Measurements from ENCODE around the gene NEMP2. TPM values are rescaled to one million over a fixed set of nuclear protein-coding genes. Genes with fewer than 3 reads are reported as not detected.
"Not testable (repeated sequence)": the region's sequence is repeated elsewhere in the genome, so short reads cannot be mapped to it uniquely, and the experiment has no call there.

NEMP2 gene
- total RNA-seq, 2 experiments from 2014 or later: 14.5 to 15.7 TPM

DNA sequence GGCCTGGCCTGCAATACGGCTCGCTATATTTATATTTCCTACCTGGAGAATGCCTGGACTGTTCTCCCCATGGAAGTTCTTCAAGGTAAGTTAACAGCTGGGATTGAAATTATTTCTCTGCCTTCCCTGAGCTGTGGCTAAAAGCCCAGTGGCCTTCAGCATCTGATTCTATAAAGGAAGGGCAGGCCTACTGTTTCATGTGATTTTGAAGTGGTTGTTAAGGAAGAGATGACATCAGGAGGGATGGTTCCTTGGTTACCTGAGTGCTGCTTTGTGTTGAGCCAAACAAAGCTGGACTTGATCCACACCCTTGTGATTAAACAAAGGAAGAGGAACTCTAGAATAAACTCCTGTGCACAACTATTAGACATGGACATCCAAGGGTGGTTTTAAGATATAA, 64.8 kb downstream of the NEMP2 start:
- Mint-ChIP-seq H3K27ac (no peak overlapping the region), H3K9me3 (peaks cover 13% of the 10 kb centered on the region), H3K4me1 (peaks cover 47% of the 10 kb centered on the region), H3K4me3 (no peak overlapping the region), H3K36me3 (peaks cover 66% of the 10 kb centered on the region), H3K27me3 (no peaks in the 10 kb centered on the region)
- DNase-seq: no peak

DNA sequence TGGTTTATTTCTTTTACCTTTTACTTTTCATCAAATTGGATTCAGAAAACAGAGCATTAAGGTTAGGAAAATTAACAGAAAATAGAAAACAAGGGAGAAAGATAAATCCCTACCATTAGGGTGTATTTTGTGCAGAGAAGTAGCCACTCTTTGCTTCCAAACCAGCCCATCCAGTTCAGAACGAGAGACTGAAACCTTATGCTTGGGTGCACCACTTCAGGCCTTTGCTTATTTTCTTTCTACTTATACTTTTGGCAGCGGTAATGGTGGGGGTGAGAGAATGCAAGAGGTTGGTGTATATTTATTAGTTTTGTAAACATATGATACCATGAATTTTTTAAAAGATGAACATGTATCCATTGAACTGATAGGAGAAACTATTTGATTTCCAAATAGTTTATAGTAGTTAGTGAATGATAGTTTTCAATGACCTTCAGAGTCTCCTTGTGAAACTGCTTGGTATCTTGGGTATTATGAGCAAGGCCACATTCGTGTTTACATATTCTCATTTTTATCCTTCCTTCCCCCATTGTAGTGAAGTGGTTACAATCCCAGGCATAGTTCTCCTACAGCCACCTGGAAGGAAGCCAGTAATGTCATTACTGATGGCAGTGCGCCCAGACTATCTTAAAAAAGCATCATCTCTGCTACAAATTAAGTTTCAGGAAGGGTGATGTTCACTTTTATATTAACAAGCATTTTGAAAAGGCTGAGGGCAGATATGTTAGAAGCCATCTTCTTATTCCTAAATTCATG, 65.5 kb downstream of the NEMP2 start:
- no peak overlapping the region for H3K4me3 Mint-ChIP-seq
- peaks cover 67% of the 10 kb centered on the region for H3K36me3 Mint-ChIP-seq
- DNase-seq: no peak
- peaks cover 55% of the 10 kb centered on the region for H3K4me1 Mint-ChIP-seq
- H3K27ac Mint-ChIP-seq: no peak overlapping the region
- peaks cover 13% of the 10 kb centered on the region for H3K9me3 Mint-ChIP-seq
- no peaks in the 10 kb centered on the region for H3K27me3 Mint-ChIP-seq

DNA sequence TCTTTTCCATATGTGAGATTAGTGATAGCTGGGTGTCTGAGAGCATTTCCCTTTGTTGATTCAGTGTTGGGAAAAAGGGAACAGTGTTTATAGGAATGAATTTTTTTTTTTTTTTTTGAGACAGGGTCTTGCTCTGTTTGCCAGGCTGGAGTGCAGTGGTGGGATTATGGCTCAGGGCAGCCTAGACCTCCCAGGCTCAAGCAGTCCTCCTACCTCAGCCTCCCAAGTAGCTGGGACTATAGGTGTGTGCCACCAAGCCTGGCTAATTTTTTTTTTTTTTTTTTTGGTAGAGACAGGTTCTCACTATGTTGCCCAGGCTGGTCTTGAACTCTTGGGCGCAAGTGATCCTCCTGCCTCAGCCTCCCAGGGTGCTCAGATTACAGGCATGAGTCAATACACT, 66.2 kb downstream of the NEMP2 start:
- DNase-seq, H3K9me3 Mint-ChIP-seq, H3K27me3 Mint-ChIP-seq, H3K4me3 Mint-ChIP-seq: not testable (repeated sequence)
- Mint-ChIP-seq H3K4me1 (peaks cover 56% of the 10 kb centered on the region), H3K27ac (peak overlapping the region; percentile 1), H3K36me3 (peaks cover 62% of the 10 kb centered on the region)

DNA sequence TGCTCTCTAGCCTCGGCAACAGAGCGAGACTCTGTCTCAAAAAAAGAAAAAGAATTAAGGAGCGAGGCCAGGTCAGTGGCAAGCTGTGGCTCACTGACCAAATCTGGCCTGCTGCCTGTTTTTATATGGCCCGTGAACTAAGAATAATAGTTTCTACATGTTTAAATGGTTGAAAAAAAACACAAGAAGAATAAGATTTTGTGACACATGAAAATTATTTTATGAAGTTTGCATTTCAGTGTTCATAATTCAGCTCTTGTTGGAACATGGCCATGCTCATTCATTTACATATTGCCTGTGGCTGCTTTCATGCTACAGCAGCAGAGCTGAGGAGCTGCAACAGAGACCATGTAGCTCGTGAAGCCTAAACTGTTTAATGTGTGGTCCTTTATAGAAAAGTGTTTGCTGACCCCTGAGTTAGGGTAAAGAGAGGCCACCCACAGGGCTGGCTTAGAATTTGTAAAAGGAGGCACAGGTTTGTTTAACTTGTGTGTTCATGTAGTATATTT, 66.9 kb downstream of the NEMP2 start:
- Mint-ChIP-seq H3K9me3 (peaks cover 4% of the 10 kb centered on the region), H3K4me3 (no peak overlapping the region), H3K4me1 (peaks cover 56% of the 10 kb centered on the region), H3K27ac (no peak overlapping the region), H3K27me3 (no peaks in the 10 kb centered on the region), H3K36me3 (peaks cover 56% of the 10 kb centered on the region)
- no peak for DNase-seq

DNA sequence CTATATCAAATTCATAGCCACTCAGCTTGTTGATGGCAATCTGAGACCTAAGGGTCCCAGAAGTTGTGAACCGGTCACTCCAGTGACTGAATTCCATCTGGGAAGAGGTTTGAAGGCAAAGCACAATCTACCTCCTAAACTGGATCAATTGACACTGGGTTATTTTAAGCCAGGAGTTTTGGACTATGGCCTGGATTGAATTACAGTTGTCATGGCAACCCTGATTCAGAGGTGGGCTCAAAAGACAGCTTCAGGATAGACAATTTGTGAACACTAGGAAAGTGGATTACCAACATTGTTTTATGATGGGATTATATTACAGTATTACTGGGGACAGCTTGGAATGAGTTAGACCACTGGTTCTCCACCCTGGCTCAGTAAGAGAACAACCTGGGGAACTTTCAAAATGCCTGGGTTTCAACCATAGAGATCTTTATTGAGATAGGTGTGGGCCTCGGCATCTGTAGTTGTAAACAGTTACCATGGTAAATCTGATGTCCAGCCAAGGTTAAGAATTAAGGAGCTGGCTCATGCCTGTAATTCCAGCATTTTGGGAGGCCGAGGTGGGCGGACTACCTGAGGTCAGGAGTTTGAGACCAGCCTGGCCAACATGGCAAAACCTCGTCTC, 67.6 kb downstream of the NEMP2 start:
- no peak overlapping the region for H3K27ac Mint-ChIP-seq
- peaks cover 52% of the 10 kb centered on the region for H3K36me3 Mint-ChIP-seq
- no peak for DNase-seq
- peaks cover 59% of the 10 kb centered on the region for H3K4me1 Mint-ChIP-seq
- no peaks in the 10 kb centered on the region for H3K27me3 Mint-ChIP-seq
- no peaks in the 10 kb centered on the region for H3K9me3 Mint-ChIP-seq
- no peak overlapping the region for H3K4me3 Mint-ChIP-seq

DNA sequence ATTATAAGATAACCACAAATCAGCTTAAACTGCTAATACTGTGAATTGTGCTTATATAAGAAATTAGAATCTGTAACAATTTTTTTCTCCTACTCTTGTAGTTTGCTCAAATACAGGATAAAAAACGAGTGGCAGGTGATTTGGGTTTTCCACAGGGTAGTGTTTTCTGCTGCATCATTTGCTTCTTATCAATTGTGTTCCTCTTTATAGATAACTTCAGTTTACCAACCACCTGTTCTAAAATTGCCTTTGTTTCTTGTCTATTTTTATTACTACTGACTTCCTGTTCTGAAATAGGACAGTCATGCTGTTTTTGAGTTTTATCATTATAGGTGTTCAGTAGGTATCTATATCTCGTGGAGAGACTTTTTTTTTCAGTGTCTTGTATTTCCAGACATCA, 69.5 kb downstream of the NEMP2 start:
- H3K4me1 Mint-ChIP-seq: peaks cover 65% of the 10 kb centered on the region
- DNase-seq: no peak
- H3K27ac Mint-ChIP-seq: peak overlapping the region; percentile 25
- H3K4me3 Mint-ChIP-seq: no peak overlapping the region
- H3K9me3 Mint-ChIP-seq: no peaks in the 10 kb centered on the region
- peaks cover 41% of the 10 kb centered on the region for H3K36me3 Mint-ChIP-seq
- H3K27me3 Mint-ChIP-seq: no peaks in the 10 kb centered on the region

DNA sequence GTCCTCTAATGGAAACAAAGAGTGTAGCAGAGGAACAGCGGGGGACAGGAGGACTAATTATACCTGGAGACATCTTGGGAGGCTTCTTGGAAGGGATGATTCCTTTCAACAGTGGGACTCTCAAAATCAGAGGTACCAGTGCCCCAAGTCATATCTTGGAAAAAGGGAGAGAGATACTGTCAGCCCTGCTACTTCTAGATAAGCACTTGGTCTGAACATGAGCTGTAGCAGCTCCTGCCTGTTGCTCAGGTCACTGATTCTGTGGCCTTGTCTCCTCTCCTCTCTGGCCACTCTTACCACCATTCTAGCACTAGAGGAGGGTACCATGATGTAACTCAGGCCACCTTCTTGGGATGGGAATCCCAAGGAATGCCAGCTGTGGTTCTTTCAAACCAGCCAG, 71.9 kb downstream of the NEMP2 start:
- Mint-ChIP-seq H3K4me3 (no peak overlapping the region), H3K9me3 (no peaks in the 10 kb centered on the region), H3K27ac (no peak overlapping the region), H3K27me3 (no peaks in the 10 kb centered on the region), H3K36me3 (peaks cover 34% of the 10 kb centered on the region), H3K4me1 (peaks cover 55% of the 10 kb centered on the region)
- DNase-seq: no peak

DNA sequence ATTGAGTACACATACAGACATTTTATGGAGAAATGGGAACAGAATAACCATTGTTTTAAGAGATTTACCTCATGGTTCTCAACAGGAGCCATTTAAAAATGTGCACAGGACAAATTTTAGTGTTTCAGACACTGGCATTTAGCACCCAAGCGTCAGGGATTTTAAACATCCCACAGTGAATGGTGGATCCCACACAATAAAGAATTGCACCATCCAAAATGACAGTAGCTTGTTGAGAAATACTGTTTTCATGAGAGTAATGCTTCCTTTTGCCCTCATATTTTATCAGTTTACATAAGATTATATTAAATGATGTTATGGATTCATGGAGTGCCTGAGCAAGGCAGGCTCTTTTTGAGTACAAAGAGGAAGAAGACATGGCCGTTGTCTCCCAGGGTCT, 72.3 kb downstream of the NEMP2 start:
- Mint-ChIP-seq H3K27ac (no peak overlapping the region), H3K9me3 (no peaks in the 10 kb centered on the region), H3K4me1 (peaks cover 52% of the 10 kb centered on the region), H3K27me3 (no peaks in the 10 kb centered on the region), H3K4me3 (no peak overlapping the region), H3K36me3 (peaks cover 35% of the 10 kb centered on the region)
- DNase-seq: no peak

DNA sequence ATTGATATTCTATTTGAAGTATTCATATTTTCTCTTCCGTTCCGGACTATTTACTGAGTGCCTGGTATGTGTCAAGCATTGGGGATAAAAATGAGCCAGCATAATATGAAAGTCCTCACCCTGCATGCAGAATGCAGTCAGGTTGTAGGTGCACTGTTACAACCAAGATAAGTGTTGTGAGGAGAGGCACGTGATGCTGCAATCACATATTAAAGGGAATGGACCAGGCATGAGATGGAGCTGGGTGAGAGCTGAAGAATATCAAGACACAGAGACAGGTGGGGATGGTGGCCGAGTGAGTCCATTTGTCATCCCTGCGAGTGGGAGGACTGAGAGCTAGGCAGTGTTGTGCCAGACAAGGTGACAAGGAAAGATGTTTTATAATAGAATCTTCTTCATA, 74.0 kb downstream of the NEMP2 start:
- H3K27ac Mint-ChIP-seq: no peak overlapping the region
- H3K27me3 Mint-ChIP-seq: no peaks in the 10 kb centered on the region
- H3K9me3 Mint-ChIP-seq: peaks cover 2% of the 10 kb centered on the region
- peaks cover 33% of the 10 kb centered on the region for H3K36me3 Mint-ChIP-seq
- no peak for DNase-seq
- peaks cover 46% of the 10 kb centered on the region for H3K4me1 Mint-ChIP-seq
- no peak overlapping the region for H3K4me3 Mint-ChIP-seq

DNA sequence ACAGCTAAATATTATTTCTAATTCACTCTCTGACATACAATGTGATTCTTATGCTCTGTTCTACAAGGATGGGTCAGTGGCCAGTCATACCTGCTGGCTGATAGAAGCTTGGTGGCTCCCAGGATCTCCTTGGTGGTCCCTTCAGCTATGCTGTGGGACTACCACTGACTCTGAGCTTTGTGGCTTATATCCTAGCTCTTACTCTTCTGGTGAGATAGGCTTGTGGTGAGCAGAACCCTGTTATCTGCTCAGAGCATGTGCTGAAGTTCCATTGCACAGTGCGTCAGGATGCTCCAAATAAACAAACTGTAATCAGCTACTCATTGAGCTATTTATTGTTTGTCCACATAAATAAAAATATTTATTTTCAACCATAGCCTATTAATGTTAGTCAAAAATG, 74.6 kb downstream of the NEMP2 start:
- peaks cover 45% of the 10 kb centered on the region for H3K4me1 Mint-ChIP-seq
- no peak for DNase-seq
- peaks cover 2% of the 10 kb centered on the region for H3K9me3 Mint-ChIP-seq
- H3K27ac Mint-ChIP-seq: no peak overlapping the region
- H3K36me3 Mint-ChIP-seq: peaks cover 35% of the 10 kb centered on the region
- H3K27me3 Mint-ChIP-seq: no peaks in the 10 kb centered on the region
- H3K4me3 Mint-ChIP-seq: no peak overlapping the region

DNA sequence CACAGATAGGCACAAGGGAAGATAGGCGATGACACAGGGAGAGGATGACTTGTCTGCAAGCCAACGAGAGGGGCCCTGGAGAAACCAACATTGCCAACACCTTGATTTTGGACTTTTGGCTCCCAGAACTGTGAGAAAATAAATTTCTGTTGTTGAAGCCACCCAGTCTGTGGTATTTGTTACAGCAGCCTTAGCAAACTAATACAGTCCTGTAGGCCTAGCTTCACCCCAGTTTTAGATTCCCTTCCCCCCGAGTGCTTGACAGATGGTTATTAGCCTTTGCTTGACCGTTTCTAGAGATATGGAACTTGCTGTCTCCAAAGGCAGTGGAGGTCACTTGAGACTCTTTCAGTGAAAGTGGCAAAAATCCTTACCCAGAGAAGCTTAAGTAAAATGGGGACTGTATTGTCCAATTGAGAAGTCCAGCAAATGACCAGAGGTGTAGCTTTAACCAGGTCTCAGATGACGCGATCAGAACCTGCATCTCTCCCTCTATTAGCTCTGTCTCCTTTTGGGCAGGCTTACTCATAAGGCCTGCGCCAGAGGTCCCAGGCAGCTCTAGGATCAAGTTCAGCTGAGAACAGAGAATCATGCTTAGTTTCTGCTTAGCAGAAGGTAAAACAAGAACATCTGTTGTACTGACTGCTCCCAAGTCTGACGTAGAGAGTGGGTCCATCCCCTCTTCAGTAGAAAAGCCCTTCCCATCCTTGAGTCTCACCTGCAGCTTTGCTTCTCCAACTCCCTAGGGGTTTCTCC, 76.0 kb downstream of the NEMP2 start:
- Mint-ChIP-seq H3K27ac (no peak overlapping the region), H3K9me3 (peaks cover 2% of the 10 kb centered on the region), H3K36me3 (peaks cover 38% of the 10 kb centered on the region), H3K4me3 (no peak overlapping the region), H3K27me3 (no peaks in the 10 kb centered on the region), H3K4me1 (peaks cover 40% of the 10 kb centered on the region)
- DNase-seq: no peak

DNA sequence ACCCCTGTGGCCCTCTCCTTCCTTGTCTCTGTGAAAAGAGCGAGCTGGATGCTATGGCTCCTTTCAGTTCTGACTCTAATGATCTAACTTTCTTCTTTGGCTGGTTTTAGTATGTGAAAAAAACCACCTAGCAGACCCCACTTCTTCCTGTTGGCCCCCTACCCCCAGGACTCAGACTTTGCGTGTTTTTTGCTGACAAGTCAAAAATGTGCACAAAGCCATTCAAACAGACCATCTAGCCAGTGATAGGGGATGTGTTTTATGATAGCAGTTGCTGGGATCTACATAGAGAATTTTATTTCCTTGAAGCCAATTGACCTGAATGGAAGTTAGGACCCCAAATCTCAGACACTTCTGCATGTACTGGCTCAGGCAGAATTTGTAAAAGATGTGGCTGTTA, 77.3 kb downstream of the NEMP2 start:
- H3K4me1 Mint-ChIP-seq: peaks cover 46% of the 10 kb centered on the region

DNA sequence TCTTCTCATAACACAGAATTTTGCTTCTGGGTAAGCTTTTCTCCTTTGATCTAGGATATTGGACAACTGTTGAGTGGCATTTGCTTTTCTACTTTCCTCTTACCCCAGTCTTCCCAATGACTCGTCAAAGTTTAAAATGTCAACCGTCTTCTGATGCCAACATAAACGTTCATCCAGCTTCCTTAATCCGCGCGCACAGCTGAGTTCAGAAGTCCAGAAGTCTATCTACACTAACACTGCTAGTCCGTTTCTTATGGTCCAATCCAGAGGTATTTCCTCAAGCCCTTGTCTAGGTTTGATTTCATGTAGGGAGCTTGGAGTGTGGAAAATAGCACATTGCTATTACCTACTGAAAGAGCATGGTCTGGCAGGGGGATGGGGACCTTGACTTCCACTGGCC, 77.7 kb downstream of the NEMP2 start:
- Mint-ChIP-seq H3K36me3 (peaks cover 48% of the 10 kb centered on the region), H3K27ac (no peak overlapping the region), H3K9me3 (peaks cover 3% of the 10 kb centered on the region), H3K4me1 (peaks cover 46% of the 10 kb centered on the region), H3K27me3 (no peaks in the 10 kb centered on the region), H3K4me3 (no peak overlapping the region)
- no peak for DNase-seq

More for the DNA sequence above, 77.3 kb downstream of the NEMP2 start:
- no peak overlapping the region for H3K27ac Mint-ChIP-seq
- H3K27me3 Mint-ChIP-seq: no peaks in the 10 kb centered on the region
- peaks cover 3% of the 10 kb centered on the region for H3K9me3 Mint-ChIP-seq
- no peak overlapping the region for H3K4me3 Mint-ChIP-seq
- H3K36me3 Mint-ChIP-seq: peaks cover 48% of the 10 kb centered on the region
- DNase-seq: no peak

DNA sequence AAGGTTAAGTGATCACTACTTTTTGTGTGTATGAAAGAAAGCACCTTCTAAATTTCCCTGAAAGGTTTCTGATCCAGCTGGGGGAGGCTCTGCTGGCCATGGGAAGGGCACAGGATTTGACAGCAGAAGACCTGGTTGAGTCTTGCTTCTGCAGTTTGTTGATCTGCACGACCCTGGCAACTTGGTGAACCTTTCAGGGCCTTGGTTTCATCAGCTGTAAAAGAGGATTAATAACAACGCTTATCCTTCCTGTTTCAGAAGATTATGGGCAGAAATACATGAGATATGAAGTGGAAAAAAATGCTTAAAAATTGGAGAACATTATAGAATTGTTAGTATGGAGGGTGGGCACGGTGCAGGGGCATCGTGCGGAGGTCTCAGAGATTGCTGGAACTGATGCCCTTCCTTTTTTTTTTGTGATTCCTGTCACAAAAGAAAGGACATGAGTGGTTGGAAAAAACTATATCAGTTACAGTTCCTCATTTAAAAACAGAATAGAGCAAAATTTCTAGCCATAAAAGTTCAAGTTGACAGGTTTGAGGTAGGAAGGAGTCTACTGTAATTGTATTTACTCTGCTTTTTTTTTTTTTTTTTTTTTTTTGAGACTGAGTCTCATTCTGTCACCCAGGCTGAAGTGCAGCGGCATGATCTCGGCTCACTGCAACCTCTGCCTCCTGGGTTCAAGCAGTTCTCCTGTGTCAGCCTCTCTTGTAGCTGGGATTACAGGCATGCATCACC, 79.0 kb downstream of the NEMP2 start:
- DNase-seq: no peak
- Mint-ChIP-seq H3K36me3 (peaks cover 51% of the 10 kb centered on the region), H3K4me3 (no peak overlapping the region), H3K9me3 (peaks cover 3% of the 10 kb centered on the region), H3K4me1 (peaks cover 48% of the 10 kb centered on the region), H3K27me3 (no peaks in the 10 kb centered on the region), H3K27ac (no peak overlapping the region)

DNA sequence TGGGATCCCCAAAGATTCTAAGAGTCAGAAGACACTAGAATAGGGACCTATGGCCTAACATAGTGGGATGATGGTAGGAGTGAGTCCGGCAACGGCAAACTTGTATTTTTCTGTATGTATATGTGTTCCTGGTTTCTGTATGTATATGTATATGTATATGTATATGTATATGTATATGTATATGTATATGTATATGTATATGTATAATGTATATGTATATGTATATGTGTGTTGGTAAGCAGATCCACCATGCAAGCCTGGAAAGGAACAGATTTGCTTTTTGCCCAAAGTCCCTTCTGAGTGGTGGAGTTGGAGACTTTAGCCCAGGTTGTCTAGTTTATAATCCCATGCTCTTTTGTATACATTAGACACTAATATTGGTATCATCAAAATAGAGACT, 79.7 kb downstream of the NEMP2 start:
- H3K27me3 Mint-ChIP-seq: no peaks in the 10 kb centered on the region
- H3K36me3 Mint-ChIP-seq: peaks cover 49% of the 10 kb centered on the region
- no peak overlapping the region for H3K4me3 Mint-ChIP-seq
- no peak for DNase-seq
- peaks cover 3% of the 10 kb centered on the region for H3K9me3 Mint-ChIP-seq
- peaks cover 44% of the 10 kb centered on the region for H3K4me1 Mint-ChIP-seq
- no peak overlapping the region for H3K27ac Mint-ChIP-seq

All from activated naive CD8-positive, alpha-beta T cell treated with anti-CD3 and anti-CD28 coated beads for 36 hours (primary cell).